H1 (cell line): ENCODE measurements around the gene SEMA3F.

Source experiments
- ASH2L ChIP-seq: fragments of 200-600, 300-600 bp; sonication (generic); IDR thresholded peaks from one replicate; pipeline ENCODE4 v1.7.1; 2017; ENCODE audit warnings: low read length
- ATF3 ChIP-seq: IDR thresholded peaks from 2 replicates; pipeline ENCODE4 v1.6.1; 2011; ENCODE audit warnings: low read depth, mild to moderate bottlenecking, low read length; ENCODE audit not compliant: insufficient read depth
- CHD2 ChIP-seq: IDR thresholded peaks from 2 replicates; pipeline ENCODE4 v1.6.1; 2012; ENCODE audit warnings: low read length, improper control_type of control experiment
- CTCF ChIP-seq, 3 experiments: IDR thresholded peaks; 1 replicate in 2 of 3; 2 replicates in 1 of 3; pipeline versions ENCODE4 v1.5.1 to v1.6.1; 2011; ENCODE audit warnings: low read length in 3 of 3, mild to moderate bottlenecking in 3 of 3, inconsistent platforms in 2 of 3, low read depth in 1 of 3, moderate library complexity in 1 of 3; ENCODE audit not compliant: insufficient read depth in 1 of 3; ENCODE audit errors: control extremely low read depth in 1 of 3
- EZH2 ChIP-seq: fragments of 200-600 bp; sonication (generic); IDR thresholded peaks from 2 replicates; pipeline ENCODE4 v1.7.1; 2012; ENCODE audit warnings: low read depth, mild to moderate bottlenecking, moderate library complexity, low read length, inconsistent platforms; ENCODE audit not compliant: severe bottlenecking
- POU5F1 ChIP-seq: IDR thresholded peaks from 2 replicates; pipeline ENCODE4 v1.6.1; 2011; ENCODE audit warnings: low read depth, mild to moderate bottlenecking, low read length, moderate library complexity
- SIN3A ChIP-seq, 2 experiments: IDR thresholded peaks in 1 of 2; conservative IDR thresholded peaks in 1 of 2; 2 replicates each; pipeline ENCODE4 v1.6.1; 2011 to 2012; ENCODE audit warnings: low read length in 2 of 2, improper control_type of control experiment in 1 of 2, low read depth in 1 of 2, mild to moderate bottlenecking in 1 of 2
- TEAD4 ChIP-seq: IDR thresholded peaks from 2 replicates; pipeline ENCODE4 v1.6.1; 2012; ENCODE audit warnings: low read depth, low read length, inconsistent platforms, mixed read lengths
- ZNF274 ChIP-seq: IDR thresholded peaks from 2 replicates; pipeline ENCODE4 v1.7.0; 2012; ENCODE audit warnings: low read length, borderline replicate concordance; ENCODE audit errors: extremely low read depth

- TF ChIP-seq POU5F1 (no peak), CTCF (IDR thresholded peaks at IDR 0.05; ENCODE audit: control extremely low read depth in 1 of 3, insufficient read depth in 1 of 3, low read depth in 1 of 3, low read length in 3 of 3) (no peak), CHD2 (no peak), ATF3 (no peak), ASH2L (no peak), ZNF274 (no peak), SIN3A (conservative IDR thresholded peaks at IDR 0.05 in 1 of 2, IDR thresholded peaks at IDR 0.05 in 1 of 2; ENCODE audit: low read depth in 1 of 2, low read length in 2 of 2) (no peak), TEAD4 (no peak), EZH2 (no peak)
Observed at GRCh38 chr3:50179710-50180109, 24.6 kb downstream of the SEMA3F start.
